ENCODE results near the gene SPRY1.

The SPRY1 gene

GRCh38 chr4:123433976-123434375 is 37.4 kb downstream of the SPRY1 start:
- no peaks in the 10 kb centered on the region for H3K9me2 ChIP-seq (replicated peaks; ENCODE audit: low read depth, low read length)
- H3K36me3 ChIP-seq (ENCODE audit: insufficient read depth, low read length) = no peaks in the 10 kb centered on the region
- no peaks in the 10 kb centered on the region for H4K20me1 ChIP-seq (ENCODE audit: insufficient read depth, low read length, poor library complexity, severe bottlenecking)
- H3K79me2 ChIP-seq (ENCODE audit: insufficient read depth, low read length) = no peaks in the 10 kb centered on the region
- no peaks in the 10 kb centered on the region for H3K4me1 ChIP-seq (ENCODE audit: insufficient read depth, low read length, poor library complexity, severe bottlenecking)
- no peaks in the 10 kb centered on the region for H3K9me3 ChIP-seq (ENCODE audit: insufficient read depth, low read depth, low read length)
- H3K4me3 ChIP-seq (ENCODE audit: low read length, poor library complexity, severe bottlenecking) = no peak overlapping the region
- H3K4me2 ChIP-seq (ENCODE audit: low read depth, low read length, poor library complexity, severe bottlenecking) = no peak overlapping the region
- H3K27me3 ChIP-seq (ENCODE audit: insufficient read depth, low read length, poor library complexity, severe bottlenecking) = no peaks in the 10 kb centered on the region
- no peak overlapping the region for H3K9ac ChIP-seq (ENCODE audit: low read depth, low read length, poor library complexity, severe bottlenecking)
- H3F3A ChIP-seq (ENCODE audit: low read depth) = no peaks in the 10 kb centered on the region
- TF ChIP-seq CTCF (conservative IDR thresholded peaks at IDR 0.05; ENCODE audit: low read length) (no peak), EZH2phosphoT487 (IDR thresholded peaks at IDR 0.05; ENCODE audit: borderline replicate concordance) (no peak)
- no peak overlapping the region for H2AFZ ChIP-seq (ENCODE audit: low read length)

GRCh38 chr4:123435246-123436113 is 38.9 kb downstream of the SPRY1 start:
- TF ChIP-seq CTCF (conservative IDR thresholded peaks at IDR 0.05; ENCODE audit: low read length) (no peak), EZH2phosphoT487 (IDR thresholded peaks at IDR 0.05; ENCODE audit: borderline replicate concordance) (no peak)
- Histone ChIP-seq H2AFZ (ENCODE audit: low read length) (no peak overlapping the region), H3K4me2 (ENCODE audit: low read depth, low read length, poor library complexity, severe bottlenecking) (no peak overlapping the region)

GRCh38 chr4:123438031-123438430 is 41.4 kb downstream of the SPRY1 start:
- Histone ChIP-seq H3K4me2 (ENCODE audit: low read depth, low read length, poor library complexity, severe bottlenecking) (no peak overlapping the region), H3K4me3 (ENCODE audit: low read length, poor library complexity, severe bottlenecking) (no peak overlapping the region), H3K9me3 (ENCODE audit: insufficient read depth, low read depth, low read length) (no peaks in the 10 kb centered on the region), H3K9me2 (replicated peaks; ENCODE audit: low read depth, low read length) (no peaks in the 10 kb centered on the region), H4K20me1 (ENCODE audit: insufficient read depth, low read length, poor library complexity, severe bottlenecking) (no peaks in the 10 kb centered on the region), H3K4me1 (ENCODE audit: insufficient read depth, low read length, poor library complexity, severe bottlenecking) (peaks cover 19% of the 10 kb centered on the region), H3F3A (ENCODE audit: low read depth) (no peaks in the 10 kb centered on the region), H3K36me3 (ENCODE audit: insufficient read depth, low read length) (no peaks in the 10 kb centered on the region), H3K27me3 (ENCODE audit: insufficient read depth, low read length, poor library complexity, severe bottlenecking) (no peaks in the 10 kb centered on the region), H3K79me2 (ENCODE audit: insufficient read depth, low read length) (no peaks in the 10 kb centered on the region), H2AFZ (ENCODE audit: low read length) (no peak overlapping the region; the same call in 1 of the 2 replicates), H3K9ac (ENCODE audit: low read depth, low read length, poor library complexity, severe bottlenecking) (no peak overlapping the region)
- no peak for TF ChIP-seq EZH2phosphoT487 (IDR thresholded peaks at IDR 0.05; ENCODE audit: borderline replicate concordance)
- no peak for TF ChIP-seq CTCF (conservative IDR thresholded peaks at IDR 0.05; ENCODE audit: low read length)

More at GRCh38 chr4:123435246-123436113, 38.9 kb downstream of the SPRY1 start:
- no peak overlapping the region for H3K9ac ChIP-seq (ENCODE audit: low read depth, low read length, poor library complexity, severe bottlenecking)
- H3K36me3 ChIP-seq (ENCODE audit: insufficient read depth, low read length) = no peaks in the 10 kb centered on the region
- H3K4me1 ChIP-seq (ENCODE audit: insufficient read depth, low read length, poor library complexity, severe bottlenecking) = no peaks in the 10 kb centered on the region
- no peak overlapping the region for H3K4me3 ChIP-seq (ENCODE audit: low read length, poor library complexity, severe bottlenecking)
- H3K27me3 ChIP-seq (ENCODE audit: insufficient read depth, low read length, poor library complexity, severe bottlenecking) = no peaks in the 10 kb centered on the region
- H3F3A ChIP-seq (ENCODE audit: low read depth) = no peaks in the 10 kb centered on the region
- no peaks in the 10 kb centered on the region for H3K79me2 ChIP-seq (ENCODE audit: insufficient read depth, low read length)
- H4K20me1 ChIP-seq (ENCODE audit: insufficient read depth, low read length, poor library complexity, severe bottlenecking) = no peaks in the 10 kb centered on the region
- no peaks in the 10 kb centered on the region for H3K9me3 ChIP-seq (ENCODE audit: insufficient read depth, low read depth, low read length)
- H3K9me2 ChIP-seq (replicated peaks; ENCODE audit: low read depth, low read length) = no peaks in the 10 kb centered on the region

Data from Loucy (cell line).